CD4-positive, alpha-beta T cell treated with Interleukin-15 for 4 hours (primary cell): ENCODE measurements around the gene ELF3.
"Not testable (repeated sequence)": the region's sequence is repeated elsewhere in the genome, so short reads cannot be mapped to it uniquely, and the experiment has no call there.

ENCODE experiments used
- DNase-seq: peaks from one replicate; pipeline ENCODE4 v3.0.0-alpha.2; 2020; ENCODE audit warnings: low spot score

Gene ELF3

DNA sequence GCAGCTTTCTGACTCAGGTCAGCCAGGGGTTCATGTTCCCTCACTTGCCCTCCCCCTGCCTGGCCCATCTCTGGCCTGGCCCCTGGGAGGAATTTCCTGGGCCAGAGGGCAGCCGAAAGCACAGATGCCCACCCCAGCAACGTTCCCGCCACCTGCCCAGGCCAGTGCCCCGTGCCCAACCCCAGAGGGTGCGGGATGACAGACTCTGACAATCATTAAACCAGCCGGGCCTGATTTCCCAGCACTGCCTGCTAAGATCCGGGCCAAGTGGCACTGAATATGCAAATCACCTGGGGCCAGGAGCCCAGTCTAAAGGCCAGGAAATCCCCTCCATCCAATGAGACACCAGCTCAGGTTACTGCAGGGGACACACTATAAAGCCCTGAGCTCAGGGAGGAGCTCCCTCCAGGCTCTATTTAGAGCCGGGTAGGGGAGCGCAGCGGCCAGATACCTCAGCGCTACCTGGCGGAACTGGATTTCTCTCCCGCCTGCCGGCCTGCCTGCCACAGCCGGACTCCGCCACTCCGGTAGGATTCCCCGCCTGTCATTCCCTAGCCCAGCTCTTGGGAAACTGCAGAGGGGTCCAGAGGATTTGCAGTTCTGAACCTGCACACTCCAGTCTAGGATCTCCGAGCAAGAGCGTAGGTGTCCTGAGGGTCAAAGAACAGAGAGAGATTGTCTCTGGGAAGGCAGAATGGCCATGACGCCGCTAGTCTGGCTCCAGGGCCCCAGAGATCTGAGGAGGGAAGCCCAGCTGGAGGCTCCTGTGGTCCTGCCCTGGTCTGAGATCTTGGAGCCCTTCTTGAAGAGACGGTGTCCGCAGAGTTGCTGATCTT is at the start of gene ELF3:
Gene ELF3, plus strand, starts transcription at position 408 of the 836 bp plus-strand sequence. CDS start 550 bp downstream, outside the sequence.
- no peak for DNase-seq

DNA sequence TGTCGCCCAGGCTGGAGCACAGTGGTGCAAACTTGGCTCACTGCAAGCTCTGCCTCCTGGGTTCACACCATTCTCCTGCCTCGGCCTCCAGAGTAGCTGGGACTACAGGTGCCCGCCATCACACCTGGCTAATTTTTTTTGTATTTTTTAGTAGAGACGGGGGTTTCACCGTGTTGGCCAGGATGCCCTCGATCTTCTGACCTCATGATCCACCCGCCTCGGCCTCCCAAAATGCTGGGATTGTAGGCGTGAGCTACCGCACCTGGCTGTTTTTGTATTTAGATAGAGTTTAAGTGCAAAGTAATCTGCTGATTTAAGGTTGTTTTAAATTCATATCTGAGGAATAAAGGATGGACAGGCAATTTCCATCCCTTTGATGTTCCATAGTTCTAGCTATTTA is 48.0 kb upstream of the ELF3 start:
- not testable (repeated sequence) for DNase-seq

DNA sequence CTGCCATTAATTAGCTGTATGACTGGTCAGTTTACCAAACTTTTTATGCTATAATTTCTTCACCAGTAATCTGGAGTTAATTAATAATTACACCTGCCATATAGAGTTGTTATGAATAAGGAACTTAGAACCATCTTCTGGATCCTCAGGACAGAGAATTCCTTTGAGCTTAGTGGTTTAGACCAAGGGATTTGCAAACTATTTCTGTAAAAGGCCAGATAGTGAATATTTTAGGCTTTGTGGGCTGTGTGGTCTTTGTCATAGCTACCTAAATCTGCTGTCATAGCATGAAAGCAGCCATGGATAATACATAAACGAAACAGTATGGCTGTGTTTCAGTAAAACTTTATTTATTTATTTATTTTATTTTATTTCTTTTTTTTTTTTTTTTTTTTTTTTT is 46.1 kb upstream of the ELF3 start:
- no peak for DNase-seq

DNA sequence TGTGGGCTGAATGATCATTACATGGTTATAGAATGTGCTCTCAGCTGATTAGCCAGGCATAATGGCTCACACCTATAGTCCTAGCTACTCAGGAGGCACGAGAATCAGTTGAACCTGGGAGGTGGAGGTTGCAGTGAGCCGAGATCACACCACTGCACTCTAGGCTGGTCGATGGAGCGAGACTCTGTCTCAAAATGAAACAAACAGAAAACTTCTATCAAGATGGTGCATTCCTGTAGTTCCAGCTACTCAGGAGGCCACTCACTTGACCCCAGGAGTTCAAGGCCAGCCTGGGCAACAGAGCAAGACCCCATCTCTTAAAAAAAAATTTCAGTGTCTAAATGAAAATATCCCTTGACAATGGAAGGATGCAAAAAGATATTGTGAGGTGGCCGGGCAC is 44.2 kb upstream of the ELF3 start:
- no peak for DNase-seq

DNA sequence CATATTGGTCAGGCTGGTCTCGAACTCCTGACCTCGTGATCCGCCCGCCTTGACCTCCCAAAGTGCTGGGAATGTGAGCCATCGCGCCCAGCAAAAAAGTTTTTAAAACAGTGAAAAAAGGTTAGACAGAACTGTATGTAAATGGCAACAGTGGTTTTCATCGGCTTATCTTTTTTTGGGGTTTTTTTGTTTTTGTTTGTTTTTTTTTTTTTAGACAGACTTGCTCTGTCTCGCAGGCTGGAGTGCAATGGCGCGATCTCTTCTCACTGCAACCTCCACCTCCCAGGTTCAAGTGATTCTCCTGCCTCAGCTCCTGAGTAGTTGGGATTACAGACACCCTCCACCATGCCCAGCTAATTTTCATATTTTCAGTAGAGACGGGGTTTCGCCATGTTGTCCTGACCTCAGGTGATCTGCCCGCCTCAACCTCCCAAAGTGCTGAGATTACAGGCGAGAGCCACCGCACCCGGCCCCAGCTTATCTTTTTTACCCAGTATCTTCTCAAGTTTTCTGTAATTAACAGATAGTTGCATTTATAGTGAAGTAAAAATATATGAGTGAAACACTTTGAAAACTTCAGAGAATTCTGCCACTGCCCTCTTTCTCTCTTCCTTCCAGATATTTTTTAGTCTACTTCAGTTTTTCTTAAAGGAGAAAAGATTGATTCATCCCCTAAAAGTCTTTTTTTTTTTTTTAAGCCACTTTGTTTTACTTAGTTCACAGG is 42.0 kb upstream of the ELF3 start:
- DNase-seq, result no peak

DNA sequence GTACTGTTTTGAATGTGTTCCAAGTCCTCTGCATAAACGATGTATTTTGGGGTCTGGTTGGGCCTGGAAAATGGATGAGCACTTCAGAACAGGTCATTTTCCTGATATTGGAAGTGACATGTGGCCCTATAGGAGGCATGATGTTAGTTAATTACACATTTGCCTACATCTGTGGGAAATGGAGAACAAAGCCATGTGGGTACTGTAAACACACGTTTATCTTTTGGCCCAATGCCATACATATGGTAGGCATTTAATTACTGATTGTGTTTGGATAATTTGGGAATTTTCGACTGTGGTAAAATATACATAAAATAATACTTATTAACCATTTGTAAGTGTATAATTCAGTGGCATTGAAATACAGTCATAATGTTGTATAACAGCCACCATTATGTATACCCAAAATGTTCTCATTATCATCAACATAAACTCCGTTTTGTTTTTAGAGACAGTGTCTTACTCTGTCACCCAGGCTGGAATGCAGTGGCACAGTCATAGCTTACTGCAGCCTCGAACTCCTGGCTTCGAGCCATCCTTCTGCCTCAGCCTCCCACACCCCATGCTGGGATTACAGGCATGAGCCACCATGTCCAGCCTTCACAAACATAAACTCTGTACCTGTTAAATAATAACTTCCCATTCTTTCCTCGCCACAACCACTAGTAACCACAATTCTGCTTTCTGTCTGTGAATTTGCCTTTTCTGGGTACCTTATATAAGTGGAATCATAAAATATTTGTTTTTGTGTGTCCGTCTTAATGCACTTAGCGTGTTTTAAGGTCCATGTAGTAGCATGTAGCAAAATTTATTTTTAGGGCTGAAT is 39.8 kb upstream of the ELF3 start:
- no peak for DNase-seq

DNA sequence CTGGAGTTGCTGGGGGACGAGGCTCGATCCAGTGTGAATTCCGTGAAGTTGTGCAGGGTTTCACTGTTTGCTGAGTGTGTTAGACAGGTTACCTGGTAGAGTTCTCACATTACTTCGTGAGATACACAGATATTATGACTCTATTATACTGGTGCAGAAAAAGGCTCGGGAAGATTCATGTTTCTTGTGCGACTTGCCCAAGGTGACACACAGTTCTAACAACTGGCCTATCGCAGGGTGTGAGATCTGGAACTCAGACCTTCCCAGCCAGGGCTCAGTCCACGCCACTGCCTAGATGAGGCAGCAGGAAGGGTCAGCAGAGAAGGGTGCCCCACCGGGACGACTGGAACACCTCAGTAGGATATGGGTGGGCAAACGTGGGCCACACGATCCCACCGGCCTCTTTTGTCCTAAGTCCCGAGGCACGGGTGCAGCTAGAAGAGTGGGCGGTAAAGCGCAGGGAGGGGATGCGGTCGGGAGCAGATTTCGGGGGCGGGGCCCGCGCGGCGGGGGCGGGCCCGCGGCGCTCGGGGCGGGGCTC is 28.2 kb upstream of the ELF3 start:
- DNase-seq, result peak; percentile 64

DNA sequence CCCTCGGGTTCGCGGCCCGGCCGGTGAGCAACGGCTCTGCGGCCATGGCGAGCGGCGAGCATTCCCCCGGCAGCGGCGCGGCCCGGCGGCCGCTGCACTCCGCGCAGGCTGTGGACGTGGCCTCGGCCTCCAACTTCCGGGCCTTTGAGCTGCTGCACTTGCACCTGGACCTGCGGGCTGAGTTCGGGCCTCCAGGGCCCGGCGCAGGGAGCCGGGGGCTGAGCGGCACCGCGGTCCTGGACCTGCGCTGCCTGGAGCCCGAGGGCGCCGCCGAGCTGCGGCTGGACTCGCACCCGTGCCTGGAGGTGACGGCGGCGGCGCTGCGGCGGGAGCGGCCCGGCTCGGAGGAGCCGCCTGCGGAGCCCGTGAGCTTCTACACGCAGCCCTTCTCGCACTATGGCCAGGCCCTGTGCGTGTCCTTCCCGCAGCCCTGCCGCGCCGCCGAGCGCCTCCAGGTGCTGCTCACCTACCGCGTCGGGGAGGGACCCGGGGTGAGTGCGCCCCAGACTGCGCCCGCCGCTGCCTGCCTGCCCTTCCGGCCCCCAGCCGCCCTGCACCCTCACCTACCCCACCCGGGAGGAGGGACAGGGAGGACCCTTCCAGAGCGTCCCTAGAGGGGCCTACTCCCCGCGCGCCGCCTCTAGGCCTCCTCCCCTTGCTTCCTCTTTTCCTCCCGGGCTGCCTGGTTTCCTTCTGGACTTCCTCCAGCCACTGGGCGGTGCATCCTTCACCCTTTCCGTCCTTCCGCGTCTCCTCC is 27.6 kb upstream of the ELF3 start, which contains the start of gene RNPEP:
Gene RNPEP, plus strand, starts transcription at position 26 of the 757 bp plus-strand sequence. Its CDS starts 19 bp downstream, at position 45.
- peak; percentile 47 for DNase-seq

DNA sequence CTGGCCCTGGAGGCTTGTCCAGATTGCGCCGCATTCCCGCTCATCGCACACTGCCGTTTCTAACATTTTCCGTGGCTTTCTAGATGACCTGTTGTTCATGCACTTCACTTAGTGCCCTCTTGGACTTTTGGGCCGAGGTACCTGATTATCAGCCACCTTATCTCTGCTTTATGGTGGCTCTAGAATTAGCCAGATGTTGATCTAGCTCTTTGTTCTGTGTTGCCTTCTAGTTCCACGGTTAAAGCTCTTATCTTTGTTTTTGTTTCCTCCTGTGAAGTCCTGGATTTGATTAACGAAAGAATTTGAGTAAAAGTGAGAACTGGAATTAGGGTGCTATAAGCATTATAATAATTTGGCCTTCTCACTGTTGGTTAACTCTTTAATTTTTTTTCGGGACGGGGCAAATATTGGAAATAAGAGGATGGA is 27.0 kb upstream of the ELF3 start:
- peak; percentile 10 for DNase-seq

DNA sequence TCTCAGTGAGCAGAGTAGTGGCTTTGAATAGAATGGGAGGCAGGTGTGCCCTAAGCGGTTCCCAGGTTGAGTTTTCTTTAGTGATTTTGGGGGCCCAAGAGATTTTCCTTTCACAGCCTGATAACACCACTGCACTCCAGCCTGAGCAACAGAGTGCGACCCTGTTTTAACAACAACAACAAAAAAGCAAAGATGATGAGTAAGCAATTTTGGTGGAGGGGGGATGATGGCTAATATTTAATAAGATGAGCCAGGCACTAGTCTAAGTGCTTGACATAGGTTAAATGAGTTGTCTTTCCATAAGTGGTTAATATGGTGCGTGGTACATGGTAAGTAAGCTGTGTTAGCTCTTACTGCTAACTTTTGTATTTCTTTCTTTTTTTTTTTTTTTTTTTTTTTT is 25.9 kb upstream of the ELF3 start:
- no peak for DNase-seq

DNA sequence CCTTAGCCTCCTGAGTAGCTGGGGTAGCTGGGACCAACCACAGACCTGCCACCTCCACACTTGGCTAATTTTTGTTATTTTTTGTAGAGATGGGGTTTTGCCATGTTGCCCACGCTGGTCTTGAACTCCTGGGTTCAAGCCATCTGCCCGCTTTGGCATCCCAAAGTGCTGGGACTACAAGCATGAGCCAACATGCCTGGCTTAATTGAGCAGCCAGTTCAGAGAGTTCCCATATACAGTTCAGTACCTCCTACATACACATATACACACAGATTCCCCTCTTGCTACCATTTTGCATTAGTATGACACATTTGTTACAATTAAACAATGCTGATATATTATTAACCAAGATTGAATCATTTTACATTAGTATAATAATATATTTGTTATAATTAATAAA is 25.0 kb upstream of the ELF3 start:
- DNase-seq, result no peak

DNA sequence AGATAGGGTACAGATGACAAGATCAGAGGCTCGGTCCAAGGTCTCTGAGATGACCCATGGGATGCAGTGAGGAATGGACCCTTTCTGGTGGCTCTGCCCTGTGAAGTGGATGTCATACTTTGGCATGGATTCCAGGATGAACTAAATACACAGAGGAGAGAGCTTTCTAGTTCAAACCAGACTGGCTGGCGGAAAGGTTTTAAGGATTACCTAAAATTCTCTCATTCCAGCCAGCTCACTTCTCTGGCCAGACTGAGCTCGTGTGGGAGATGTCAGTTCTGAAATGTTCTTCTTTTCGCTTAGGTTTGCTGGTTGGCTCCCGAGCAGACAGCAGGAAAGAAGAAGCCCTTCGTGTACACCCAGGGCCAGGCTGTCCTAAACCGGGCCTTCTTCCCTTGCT is 21.8 kb upstream of the ELF3 start:
- DNase-seq, result no peak

DNA sequence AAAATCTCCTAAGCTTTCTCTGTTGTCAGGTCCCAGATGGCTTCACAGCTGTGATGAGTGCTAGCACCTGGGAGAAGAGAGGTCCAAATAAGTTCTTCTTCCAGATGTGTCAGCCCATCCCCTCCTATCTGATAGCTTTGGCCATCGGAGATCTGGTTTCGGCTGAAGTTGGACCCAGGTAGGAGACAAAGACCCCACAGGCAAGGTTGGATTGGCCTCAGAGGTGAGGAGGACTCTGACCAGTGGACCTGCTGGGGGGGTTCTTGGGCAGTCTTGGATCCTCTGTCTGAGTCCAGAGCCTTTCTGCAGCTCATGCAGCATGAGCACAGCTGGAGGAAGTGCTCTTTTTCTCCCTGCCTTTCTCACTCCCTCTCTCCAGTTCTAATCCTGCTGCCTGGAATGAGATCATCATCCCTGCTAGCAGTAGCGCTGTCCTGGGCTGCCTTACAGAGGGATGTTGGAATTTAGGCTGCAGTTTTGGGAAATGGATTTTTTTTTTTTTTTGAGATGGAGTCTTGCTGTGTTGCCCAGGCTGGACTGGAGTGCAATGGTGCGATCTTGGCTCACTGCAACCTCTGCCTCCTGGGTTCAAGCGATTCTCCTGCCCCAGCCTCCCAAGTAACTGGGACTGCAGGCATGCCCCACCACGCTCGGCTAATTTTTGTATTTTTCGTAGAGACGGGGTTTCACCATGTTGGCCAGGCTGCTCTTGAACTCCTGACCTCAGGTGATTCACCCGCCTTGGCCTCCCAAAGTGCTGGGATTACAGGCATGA is 20.8 kb upstream of the ELF3 start:
- no peak for DNase-seq

DNA sequence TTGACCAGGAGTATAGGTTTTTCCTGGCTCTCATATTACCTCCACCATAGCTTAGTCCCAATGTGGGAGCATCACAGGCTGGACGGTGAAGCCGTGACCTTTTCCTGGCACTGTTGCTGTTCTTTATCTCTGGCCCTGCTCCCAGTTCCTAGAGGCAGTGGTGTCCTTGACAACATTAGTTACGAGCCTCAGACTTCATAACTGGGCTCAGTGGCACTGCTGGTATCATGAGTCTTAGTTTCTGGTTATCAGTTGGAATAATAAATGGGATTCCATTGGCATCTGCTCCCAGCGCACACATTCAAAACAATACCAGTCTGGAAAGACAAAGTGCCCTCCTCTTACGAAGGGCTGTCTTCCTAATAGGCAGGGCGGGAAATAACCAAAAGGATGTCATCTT is 20.0 kb upstream of the ELF3 start:
- no peak for DNase-seq

DNA sequence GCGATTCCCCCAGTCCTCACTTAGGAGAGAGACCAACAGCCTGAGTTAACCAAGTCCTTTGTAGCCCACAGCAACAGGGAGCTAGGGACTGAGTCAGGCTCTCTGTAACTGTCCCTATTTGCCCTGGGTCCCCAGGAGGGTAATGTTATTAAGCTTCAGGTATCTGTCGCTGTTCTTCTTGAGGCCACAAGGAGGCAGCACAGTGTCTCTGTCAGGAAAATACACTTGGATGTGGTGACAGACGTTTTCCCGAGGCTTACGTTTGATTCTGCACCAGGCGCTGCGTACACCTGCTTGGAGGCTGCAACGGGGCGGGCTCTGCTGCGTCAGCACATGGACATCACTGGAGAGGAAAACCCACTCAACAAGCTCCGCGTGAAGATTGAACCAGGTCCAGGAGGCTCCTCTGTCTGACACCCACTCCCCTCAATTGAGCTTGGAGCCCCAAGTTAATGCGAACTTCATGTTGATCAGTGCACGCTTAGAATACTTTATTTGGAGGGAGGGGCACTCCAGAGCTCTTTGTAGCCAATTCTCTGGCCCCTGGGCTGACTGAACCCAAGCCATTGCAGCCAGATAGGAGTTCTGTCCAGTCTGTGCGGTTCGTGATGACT is 10.7 kb upstream of the ELF3 start:
- DNase-seq, result peak; percentile 30

DNA sequence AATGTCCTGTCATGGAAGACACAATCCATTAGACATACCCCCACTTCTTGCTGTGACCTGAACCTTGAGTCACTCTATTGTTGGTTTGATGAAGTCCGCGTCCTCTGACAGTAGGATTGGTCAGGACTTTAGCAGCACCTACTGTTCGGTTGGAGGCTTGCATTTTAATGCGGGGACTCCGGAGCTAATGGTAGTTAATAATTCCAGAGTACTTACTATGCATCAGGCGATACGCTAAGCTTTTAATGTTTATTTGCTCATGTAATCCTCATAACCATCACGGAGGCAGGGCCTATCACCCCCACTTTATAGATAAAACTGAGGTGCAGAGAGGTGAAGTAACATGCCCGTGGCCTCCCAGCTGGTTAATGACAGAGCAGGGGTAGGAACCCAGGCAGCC is 7.9 kb upstream of the ELF3 start:
- no peak for DNase-seq

DNA sequence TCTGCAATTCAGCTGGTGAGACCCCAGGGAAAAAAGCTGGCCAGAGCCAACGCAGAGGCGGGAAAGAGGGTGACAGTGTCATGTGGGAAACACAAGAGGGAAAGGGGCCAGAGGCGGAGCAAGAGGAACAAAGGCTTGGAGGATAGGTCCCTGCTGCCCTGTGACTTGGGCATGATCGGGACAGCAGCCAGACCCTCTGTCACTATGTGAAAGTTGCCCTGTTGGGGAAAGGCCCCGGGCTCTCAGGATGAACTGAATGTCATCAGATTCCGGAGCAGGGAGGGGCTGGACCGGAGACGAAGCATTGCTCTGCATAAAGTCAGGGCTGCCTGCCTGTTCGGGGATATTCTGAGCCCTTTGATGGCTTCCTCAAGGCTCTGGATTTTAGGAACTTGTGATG is 5.7 kb upstream of the ELF3 start:
- DNase-seq, result no peak

DNA sequence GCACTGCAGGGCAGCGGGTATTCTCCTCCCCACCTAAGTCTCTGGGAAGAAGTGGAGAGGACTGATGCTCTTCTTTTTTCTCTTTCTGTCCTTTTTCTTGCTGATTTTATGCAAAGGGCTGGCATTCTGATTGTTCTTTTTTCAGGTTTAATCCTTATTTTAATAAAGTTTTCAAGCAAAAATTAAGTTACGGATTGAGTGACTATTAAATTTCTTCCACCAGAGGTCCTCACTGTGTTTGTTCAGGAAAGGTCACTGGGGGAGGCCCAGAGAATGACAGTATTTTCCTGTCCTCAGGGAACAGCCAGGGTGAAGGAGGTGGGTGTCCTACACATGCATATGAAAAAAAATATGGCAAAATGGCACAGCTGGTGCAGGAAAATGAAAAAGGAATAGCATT is 4.4 kb upstream of the ELF3 start:
- DNase-seq, result no peak

DNA sequence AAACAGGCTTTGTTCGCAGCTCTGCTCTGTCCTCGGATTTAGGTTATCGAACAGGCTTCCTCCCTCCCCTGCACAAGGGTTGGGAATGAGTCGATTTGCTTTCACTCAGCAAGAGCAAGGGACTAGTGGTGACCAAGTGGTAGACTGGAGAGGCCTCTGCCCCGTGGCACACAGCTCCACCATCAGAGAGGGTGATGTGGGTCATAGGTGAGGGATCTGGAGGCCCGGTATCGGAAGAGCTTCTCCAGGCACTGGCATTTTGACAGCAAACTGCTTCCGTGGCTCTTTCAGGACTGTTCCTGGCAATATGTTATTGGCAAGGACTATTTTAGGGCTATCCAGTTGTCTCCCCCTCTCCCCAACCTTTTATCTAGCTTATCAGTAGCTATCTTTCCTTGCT is 3.1 kb upstream of the ELF3 start:
- no peak for DNase-seq

DNA sequence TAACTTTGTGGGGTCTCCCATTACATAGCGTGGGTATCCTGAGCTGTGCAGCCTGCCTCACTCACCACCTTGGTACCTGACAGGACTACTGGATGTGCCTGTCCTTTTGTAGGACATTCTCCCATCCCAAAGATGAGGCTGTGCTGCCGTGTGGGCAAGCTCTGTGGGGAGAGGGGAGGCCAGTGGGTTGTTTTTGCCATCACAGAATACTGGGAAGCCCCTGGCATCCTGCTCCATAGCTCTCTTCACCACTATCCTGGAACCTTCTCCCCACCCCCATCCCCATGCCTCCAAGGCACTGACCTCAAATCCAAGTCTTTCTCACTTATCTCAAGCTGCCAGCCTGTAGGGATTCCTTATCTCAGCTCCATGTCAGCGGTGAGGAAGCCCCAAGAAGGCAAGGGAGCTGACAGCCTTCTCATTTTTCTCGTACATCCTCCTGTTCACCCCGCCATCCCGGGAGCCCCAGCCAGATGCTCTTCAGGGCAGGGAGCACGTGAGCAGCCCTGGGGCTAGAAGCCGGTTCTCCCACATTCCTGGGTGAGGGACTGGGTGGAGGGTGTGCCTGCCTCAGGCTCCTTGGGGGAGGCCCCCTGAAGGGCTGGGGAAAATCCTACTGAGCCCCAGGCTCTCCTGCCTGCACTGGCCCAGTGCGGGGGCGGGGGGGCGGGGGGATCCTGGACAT is 2.4 kb upstream of the ELF3 start:
- no peak for DNase-seq
